GM12801 (cell line): Measurements from ENCODE around the gene AKAP12.

Source experiments
- CTCF ChIP-seq: IDR thresholded peaks from one replicate; pipeline ENCODE4 v1.5.1; 2011; ENCODE audit warnings: control low read depth; ENCODE audit not compliant: insufficient read length; ENCODE audit errors: extremely low read depth

The AKAP12 gene

GRCh38 chr6:151228788-151229400 lies 10.9 kb upstream of the AKAP12 start:
- TF ChIP-seq CTCF, result no peak

- no peak for TF ChIP-seq CTCF
Observed at GRCh38 chr6:151229401-151230276, 10.1 kb upstream of the AKAP12 start.

- no peak for TF ChIP-seq CTCF
Observed at GRCh38 chr6:151230277-151230577, 9.5 kb upstream of the AKAP12 start.

- TF ChIP-seq CTCF, result no peak
Observed at GRCh38 chr6:151232899-151233298, 6.9 kb upstream of the AKAP12 start.

- TF ChIP-seq CTCF, result no peak
Observed at GRCh38 chr6:151233731-151234130, 6.0 kb upstream of the AKAP12 start.

- no peak for TF ChIP-seq CTCF
Observed at GRCh38 chr6:151236668-151237401, 2.9 kb upstream of the AKAP12 start.

GRCh38 chr6:151240036-151240685 lies 394 bp downstream of the AKAP12 start:
- no peak for TF ChIP-seq CTCF
